Subcutaneous adipose tissue (tissue), 4 donors: ENCODE data around the gene GPC5. TPM values are rescaled to one million over a fixed set of nuclear protein-coding genes. Genes with fewer than 3 reads are reported as not detected.

Source experiments
- CTCF ChIP-seq: fragments of 450-650 bp; IDR thresholded peaks from one replicate; pipeline ENCODE4 v1.5.1; 2016; ENCODE audit warnings: low read depth, mild to moderate bottlenecking, control low read depth, antibody characterized with exemption, moderate library complexity
- total RNA-seq, 4 donors: library from RNA; depleted of rRNA; stranded (reverse); fragments of >200 nt; gene quantifications; one replicate each; pipeline ENCODE4 v1.1.0, GENCODE V29; 2016

Gene GPC5
- total RNA-seq, 4 donors from 2014 or later = 0.16 to 0.44 TPM; not detected in 2

DNA sequence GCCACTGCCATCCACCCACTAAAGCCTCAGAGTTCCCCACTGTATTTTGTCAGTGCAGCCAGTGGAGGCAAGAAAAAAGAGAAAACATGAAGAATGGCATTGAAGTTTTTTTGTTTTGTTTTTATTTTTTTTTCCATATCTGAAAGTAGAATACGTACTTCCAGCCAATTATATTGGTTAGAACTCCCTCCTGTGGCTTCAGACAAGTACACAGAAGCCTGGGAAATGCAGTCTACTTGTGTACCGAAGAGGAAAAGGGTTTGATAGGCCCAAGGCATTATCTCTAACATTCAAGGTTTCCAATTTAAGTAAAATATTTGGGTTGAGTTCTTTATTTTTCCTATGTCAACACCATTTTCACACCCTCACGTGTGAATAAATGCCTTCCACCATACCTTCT, 1131.9 kb downstream of the GPC5 start:
- no peak for TF ChIP-seq CTCF

DNA sequence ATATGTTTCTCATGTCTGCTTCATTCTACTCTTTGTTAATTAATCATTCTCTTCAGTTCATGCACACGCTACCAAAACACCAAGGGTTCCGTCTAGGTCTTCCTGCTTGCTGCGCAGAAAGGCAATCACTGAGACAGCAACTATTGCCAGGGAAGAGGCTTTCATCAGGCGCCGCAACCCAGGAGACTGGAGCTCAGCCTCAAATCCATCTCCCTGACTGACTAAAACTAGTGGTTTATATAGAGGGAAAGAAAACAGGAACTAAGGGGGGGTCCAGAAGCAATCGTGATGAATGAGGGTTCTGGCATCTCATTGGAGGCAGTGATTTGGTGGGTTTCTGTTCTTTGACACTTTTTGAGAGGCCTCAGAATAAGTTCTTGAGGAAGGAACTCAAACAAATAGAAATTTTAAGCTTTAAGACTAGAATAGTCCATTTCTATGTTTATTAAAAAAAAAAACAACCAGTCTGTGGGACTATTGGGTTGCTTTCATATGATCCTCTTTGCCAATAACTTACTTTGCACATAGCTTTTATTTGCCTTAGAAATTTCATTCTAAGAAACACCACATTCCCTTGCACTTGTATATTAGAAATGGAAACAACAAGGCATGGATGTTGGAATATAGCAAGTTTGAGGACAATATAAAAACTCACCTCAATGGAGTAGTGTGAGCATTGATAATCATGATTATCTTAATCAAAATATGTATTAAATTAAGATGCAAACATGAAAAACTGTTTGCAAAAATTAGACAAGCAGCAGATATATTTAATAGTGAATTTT, 1137.0 kb downstream of the GPC5 start:
- TF ChIP-seq CTCF = no peak

- TF ChIP-seq CTCF = no peak
These were observed 1139.0 kb downstream of the GPC5 start for GRCh38 chr13:92537471-92537870.

DNA sequence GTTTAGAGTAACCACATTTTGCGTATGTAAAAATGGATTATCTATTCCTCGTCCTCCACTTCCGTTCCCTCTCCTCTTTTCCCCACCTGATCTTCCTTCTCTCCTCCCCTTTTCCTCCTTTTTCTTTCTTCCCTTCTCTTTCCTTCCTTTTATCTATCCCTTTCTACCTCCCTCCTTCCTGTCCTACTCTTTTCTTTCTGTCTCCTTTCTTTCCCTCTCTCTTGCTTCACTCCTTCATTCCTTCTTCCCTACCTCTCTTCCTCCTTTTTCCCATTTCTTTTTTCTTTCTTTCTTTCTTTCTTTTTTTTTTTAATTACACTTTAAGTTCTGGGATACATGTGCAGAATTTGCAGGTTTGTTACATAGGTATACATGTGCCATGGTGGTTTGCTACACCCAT, 1139.7 kb downstream of the GPC5 start:
- no peak for TF ChIP-seq CTCF

GRCh38 chr13:92547266-92547665, 1148.8 kb downstream of the GPC5 start:
- no peak for TF ChIP-seq CTCF

- TF ChIP-seq CTCF = no peak
These were observed 1150.9 kb downstream of the GPC5 start for GRCh38 chr13:92549276-92549675.

DNA sequence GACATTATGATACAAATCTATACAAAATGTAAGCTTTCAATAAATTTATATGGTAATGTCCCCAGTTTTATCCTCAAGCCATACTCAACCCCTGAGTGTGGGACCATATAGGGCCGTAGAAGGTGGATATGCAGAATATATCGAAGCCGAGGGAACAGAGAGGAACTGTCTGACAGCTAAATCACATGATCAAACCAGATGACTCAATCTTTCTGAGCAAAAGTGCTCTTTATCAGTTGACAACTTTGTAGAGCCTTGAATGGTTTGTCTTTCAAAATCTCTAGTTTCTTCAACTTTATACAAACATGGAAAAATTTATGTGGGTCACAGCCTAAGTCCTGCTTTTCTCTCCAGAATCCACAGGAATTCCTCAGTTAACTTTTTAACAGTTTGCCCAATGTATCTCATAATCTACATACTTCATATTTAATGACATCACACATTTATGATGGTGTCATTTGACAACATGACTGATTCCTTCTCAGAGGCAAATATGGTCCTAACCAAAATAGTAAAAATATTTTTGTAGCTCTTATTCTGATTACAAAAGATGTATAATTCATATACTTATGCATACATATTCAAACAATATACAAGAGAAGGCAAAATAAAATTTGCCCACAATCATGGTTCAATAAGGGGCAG, 1155.2 kb downstream of the GPC5 start:
- no peak for TF ChIP-seq CTCF
